HG02840 (cell line): ENCODE results near the gene FMN2.

Experiments used
- ATAC-seq: cut with Tn5 transposase; IDR thresholded peaks from one replicate; pipeline ENCODE4 v1.9.1; 2021; ENCODE audit warnings: mild to moderate bottlenecking, moderate library complexity, moderate number of reproducible peaks; ENCODE audit not compliant: unreplicated experiment, low FRiP score

Gene FMN2

DNA sequence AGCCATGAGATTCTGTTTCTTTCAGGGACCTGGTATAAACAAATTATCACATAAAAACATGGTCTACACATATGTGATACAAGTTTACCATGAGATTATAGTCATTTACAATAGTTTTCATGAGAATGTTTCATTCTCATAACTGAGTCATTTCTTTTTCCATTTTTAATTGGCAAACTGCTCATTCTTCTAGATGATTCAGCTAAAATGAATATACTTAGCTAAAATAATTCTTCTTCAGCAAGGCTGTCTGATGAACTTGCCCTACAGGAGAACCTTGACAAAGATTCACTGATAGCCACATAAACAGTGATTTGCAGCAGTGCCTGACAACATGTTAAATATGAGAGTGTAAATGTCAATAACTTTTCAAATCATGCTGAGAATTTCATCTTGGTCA lies 253.2 kb downstream of the FMN2 start:
- ATAC-seq = no peak

- ATAC-seq = no peak
Measured at GRCh38 chr1:240349695-240350094, 258.0 kb downstream of the FMN2 start.

DNA sequence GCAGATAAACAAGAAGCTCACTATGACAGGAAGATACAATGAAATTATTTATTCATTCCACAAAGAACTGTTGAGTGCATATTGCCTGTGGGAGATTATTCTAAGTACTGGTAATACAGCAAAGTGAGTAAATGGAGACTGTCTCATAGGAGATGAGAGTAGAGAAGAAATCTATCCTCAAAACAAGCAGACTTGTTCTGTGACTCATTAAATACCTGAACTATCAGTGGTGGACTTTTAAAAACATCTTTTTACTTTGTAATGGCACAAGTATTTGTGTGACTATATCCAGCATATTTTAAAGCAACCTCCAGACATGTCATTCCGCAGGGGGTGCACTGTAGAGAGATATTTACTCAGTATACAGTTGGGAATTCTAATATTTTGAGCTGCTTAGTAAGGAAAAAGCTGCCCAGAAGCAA lies 259.2 kb downstream of the FMN2 start:
- no peak for ATAC-seq

GRCh38 chr1:240351690-240352089 lies 260.0 kb downstream of the FMN2 start:
- no peak for ATAC-seq

- ATAC-seq = no peak
Measured at GRCh38 chr1:240352769-240353168, 261.1 kb downstream of the FMN2 start.

- no peak for ATAC-seq
Measured at GRCh38 chr1:240356568-240356967, 264.9 kb downstream of the FMN2 start.

DNA sequence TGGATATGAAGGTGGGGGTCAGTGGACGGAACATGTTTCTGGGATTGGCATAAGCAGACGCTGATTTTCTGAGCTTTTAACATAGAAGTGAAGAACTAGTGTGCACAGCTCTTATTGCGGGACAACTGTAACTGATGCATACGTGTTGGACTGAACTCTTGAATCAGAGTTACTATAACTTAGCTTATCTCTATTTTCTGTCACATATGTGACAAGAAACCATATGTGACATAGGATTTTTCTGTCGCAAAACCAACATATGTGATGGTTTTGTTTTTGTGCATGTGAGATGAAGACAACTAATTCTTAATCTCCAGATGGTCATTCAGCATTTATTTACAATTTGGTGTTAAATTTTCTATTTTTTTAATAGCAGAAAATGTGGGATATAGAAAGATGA lies 270.4 kb downstream of the FMN2 start:
- no peak for ATAC-seq

DNA sequence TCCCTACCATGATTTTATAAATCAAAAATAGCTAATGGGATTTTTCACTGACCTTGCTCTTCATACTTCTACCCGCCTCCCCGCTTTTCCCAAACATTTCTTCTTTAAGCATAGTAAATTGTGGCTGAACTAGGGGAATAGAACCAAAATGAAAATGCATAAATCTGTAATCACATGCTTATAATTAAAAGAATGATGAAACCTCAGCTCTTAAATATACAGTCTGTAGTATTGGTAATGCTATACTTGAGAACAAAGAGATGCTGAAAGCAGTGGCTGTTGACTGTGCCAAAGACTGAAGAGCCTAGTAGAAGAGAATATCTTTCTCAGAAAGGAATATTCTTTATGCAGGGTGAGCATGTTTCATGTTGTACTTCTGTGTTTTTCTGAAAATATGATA lies 271.1 kb downstream of the FMN2 start:
- no peak for ATAC-seq

DNA sequence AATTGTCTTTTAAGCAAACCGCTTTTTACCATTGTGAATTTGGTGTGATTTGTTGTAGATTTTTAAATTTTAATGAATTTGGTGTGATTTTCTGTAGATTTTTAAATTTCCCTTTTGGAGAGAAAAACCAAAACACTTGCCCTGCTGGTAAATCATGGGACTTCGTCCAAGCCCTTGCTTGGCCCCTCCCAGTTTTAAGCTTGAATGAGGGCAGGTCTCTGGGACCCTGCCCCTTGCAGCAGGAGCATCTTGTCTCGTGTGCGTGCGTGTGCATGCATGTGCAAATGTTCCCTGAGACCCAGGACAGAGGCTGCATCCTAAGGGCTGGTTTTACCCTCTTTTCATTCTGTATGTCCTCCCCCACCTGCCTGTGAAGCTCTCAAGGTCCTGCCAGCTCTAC lies 271.6 kb downstream of the FMN2 start:
- no peak for ATAC-seq

- no peak for ATAC-seq
Measured at GRCh38 chr1:240363914-240364313, 272.2 kb downstream of the FMN2 start.

GRCh38 chr1:240366636-240367035 lies 275.0 kb downstream of the FMN2 start:
- ATAC-seq = no peak

DNA sequence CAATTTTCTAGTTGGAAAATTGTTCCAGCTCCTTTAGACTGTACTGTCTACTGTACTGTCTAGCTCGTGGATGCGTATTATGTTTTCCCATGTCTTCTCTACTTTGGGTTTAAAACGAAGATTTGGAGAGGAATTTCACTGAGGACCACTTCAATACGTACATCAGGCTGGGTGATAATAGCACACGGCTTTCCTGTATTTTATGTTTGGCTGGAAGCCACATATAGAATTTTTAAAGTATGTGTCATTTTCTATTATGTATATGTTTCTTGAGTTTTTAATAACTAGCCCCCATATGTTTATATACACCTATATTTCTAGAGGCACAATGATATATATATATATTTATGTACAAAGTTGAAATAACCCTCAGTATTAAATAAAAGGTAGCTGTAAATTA lies 293.9 kb downstream of the FMN2 start:
- ATAC-seq = no peak

GRCh38 chr1:240385985-240386978 lies 294.6 kb downstream of the FMN2 start:
- ATAC-seq = no peak

DNA sequence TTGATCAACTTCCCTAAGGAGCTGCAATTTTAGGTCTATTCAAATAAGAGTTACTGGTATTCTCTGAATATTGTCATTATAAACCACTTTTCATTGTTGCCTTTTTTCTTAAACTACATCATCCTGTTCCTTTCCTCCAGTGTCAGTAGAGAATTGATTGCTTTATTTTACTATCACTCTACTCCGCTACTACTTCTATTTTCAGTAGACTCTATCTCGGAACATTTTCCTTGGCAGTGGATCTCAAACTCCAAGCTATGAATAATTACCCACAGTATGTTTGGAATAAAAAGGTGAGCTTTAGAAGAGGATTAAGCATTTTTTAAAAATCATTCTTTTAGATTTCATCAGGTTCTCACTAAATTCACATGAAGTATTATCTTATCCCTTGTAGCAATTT lies 295.4 kb downstream of the FMN2 start:
- ATAC-seq = no peak

GRCh38 chr1:240391660-240392260 lies 300.1 kb downstream of the FMN2 start:
- ATAC-seq = no peak

GRCh38 chr1:240394353-240394752 lies 302.7 kb downstream of the FMN2 start:
- ATAC-seq = no peak

DNA sequence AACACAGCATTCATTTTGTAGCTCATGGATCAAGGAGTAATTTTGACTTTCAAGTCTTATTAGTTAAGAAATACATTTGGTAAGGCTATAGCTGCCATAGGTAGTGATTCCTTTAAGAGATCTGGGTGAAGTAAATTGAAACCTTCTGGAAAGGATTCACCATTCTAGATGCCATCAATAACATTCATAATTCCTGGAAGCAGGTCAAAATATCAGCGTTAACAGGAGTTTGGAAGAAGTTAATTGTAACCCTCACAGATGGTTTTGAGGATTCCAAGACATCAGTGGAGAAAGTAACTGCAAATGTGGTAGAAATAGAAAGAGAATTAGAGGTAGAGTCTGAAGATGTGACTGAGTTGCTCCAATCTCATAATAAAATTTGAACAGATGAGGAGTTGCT lies 303.7 kb downstream of the FMN2 start:
- ATAC-seq = no peak

DNA sequence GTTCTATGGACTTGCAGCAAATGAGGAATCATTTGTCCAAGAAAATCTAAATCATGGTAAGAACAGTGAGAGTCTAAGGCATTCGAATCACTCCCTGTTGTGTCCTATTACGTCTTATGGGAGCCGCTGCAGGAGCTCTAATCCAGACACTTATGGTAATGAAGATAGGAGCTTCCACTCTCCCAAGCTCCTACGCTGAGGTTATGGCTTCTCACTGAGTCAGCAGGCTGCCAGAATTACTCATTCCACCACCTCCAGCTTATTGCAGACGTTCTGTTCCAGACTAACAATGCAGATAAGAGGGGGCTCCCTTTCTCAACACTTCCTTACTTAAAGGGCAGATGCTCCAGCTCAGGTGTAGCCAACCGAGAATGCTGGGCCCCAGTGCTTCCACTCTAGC lies 307.7 kb downstream of the FMN2 start:
- ATAC-seq = no peak

- no peak for ATAC-seq
Measured at GRCh38 chr1:240401731-240402130, 310.0 kb downstream of the FMN2 start.

- no peak for ATAC-seq
Measured at GRCh38 chr1:240402326-240402725, 310.6 kb downstream of the FMN2 start.

DNA sequence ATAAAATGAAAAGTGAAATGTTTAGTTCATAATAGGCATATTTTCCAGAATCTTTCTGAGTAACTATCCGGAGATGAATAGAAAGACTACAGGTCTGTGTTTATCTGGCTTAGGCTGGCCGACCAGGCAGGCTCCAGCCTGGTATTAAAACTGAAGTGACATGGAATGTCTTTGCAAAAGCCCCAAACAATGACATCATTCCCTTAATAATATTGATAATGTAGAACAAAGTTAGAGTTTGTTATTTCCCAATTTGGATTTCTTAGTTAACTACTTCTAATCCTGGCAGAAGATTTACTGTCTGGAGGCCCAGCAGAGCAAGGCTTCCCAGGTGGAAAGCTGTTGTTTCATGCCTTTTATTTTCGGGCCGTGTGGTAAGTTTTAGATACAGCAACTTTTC lies 312.6 kb downstream of the FMN2 start:
- ATAC-seq = no peak

- ATAC-seq = no peak
Measured at GRCh38 chr1:240405751-240406150, 314.1 kb downstream of the FMN2 start.
